Effector CD4-positive, alpha-beta T cell (primary cell): ENCODE results near the gene MTF1.

Experiments
- DNase-seq: peaks from one replicate; pipeline ENCODE4 v3.0.0-alpha.2; 2020

Gene MTF1

DNA sequence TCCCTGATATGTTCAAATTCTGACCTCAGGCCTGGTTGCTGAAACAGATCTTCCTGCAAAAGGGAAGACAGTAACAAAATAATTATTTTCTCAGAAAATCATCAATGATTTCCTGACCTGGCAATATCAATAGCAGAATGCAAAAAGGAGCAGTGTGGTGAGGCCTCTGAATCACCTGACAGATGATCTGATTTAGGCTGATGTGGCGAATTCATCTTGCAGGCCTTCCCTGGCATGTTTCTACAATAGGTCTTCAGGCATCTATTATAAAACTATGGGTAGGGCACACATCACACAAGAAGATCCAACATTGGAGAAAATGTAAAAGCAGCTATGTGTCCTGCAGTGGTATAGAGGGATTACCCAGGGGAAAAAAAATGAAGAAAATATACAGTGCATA is 7.1 kb upstream of the MTF1 start:
- DNase-seq: no peak

DNA sequence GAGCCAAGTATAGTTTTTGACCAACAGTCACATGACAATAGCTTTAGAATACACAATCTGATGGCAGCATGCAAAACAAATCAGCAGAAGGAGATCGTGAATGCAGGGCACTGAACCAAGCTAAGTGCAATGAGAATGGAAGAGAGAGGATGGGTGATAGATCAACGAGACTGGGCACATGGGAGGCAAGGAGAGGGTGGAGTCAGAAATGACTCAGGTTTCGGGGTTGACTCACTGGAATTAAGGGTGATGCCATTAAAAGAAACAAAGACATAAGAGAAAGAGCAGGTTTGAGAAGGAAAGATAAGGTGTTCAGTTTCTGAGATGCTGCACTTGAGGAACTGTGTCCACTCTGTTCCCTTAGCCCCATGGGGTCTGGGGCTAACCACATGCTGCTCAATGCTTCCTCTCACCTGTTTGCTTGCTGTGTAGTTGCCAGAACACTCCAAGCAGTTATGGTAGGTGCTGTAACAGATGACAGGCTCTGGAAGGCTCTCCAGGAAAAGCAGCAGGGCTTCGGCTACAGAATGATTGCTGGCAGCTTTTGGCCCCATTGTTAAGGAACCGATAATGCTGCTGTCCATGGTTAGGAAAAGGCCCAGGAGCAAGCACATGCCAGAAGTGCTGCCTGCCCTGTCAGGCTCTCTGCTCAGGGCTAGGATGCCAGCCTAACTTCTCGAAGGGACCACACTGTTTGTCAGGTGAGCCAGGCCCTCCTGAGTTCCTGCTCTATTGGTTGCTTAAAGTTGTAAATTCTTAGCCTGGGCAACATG is 6.1 kb upstream of the MTF1 start:
- no peak for DNase-seq

DNA sequence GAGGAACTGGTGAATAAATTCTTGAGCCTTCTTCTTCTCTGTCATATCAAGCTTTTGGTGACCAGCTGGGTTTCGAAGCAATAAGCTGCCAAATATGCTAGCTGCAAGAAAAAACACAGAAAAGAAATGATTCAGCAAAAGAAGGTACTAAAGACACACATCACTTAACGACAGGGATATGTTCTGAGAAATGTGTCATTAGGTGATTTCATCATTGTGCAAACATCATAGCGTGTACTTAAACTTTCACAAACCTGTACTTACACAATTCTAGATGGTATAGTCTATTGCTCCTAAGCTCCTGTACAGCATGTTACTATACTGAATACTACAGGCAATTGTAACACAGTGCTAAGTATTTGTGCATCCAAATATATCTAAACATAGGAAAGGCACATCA is 2.9 kb upstream of the MTF1 start:
- no peak for DNase-seq

DNA sequence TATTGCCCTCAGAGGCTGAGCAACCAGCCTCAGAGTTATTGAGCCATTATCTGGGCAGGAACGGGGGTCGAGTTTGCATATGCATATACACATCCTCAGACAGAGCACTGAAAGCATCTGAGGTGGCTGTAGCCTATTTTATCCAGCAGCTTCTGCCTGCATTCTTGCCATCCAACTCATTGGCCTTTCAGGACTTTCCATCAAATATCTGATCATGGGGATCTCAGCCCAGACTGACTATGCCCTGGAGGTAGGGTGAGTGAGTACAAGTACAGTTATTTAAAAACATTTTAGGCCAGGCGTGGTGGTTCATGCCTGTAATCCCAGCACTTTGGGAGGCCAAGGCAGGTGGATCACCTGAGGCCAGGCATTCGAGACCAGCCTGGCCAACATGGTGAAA is 1.8 kb upstream of the MTF1 start:
- no peak for DNase-seq

DNA sequence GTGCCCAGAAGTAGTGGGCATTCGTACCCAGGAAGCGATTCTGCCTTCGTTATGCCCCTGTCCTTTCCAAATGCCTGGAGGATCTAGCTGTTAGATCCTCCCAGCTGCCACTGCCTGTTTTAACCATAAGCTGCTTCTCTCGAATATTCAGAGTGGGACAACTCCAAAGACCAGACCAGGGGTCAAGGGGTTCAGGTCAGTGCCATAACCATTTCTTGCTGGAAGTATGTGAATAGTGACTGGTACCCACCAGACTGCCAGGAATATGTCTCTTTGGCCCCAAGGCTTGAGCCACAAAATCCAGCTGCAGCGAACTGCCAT is 914 bp upstream of the MTF1 start:
- DNase-seq: no peak

DNA sequence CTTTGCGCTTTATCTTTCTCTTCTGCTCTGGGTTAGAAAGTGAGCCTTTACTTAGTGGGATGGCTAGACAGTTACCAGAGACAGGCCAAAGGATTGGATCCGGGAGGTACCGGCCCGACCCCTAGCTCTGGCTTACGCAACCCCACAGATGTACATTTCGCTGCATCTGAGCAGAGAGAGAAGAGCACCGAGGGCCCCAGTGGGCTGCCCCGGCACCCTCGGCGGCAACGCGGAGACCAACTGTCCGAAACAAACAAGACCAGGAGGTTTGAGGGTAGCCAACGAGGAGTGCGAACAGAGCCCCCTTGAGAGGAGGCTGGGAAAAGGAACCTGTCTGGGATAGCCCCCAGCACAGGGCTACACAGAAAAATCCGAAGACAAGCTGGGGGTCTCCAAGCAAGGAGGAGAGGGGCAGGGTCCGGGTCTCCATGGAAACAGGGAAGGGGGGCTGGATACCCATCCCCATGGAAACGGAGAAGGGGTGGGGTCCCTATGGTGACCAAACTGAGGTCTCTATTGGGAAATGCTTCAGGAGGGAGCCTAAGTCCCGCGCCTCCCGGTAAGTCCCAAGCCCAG is 373 bp downstream of the MTF1 start:
- DNase-seq: no peak

DNA sequence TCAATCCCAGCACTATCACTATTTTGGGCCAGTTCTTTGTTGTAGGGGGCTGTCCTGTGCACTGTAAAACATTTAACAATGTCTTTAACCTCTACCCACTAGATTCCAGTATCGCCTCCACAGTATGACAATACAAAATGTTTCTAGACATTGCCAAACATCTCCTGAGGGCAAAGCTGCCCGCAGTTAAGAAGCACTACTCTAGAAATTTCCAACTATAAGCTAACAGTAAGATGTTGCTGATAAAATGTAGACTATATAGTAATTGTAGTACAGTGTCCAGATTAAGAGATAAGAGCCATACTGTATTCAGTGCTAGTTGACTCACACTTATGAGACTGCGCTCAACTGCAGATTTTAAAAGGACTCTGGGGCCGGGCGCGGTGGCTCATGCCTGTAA is 5.0 kb downstream of the MTF1 start:
- no peak for DNase-seq

GRCh38 chr1:37853157-37853556 is 6.2 kb downstream of the MTF1 start:
- DNase-seq: no peak

- no peak for DNase-seq
These were observed 7.6 kb downstream of the MTF1 start for GRCh38 chr1:37851782-37852210.

- no peak for DNase-seq
These were observed 8.1 kb downstream of the MTF1 start for GRCh38 chr1:37851262-37851661.

GRCh38 chr1:37850352-37850955 is 8.9 kb downstream of the MTF1 start:
- no peak for DNase-seq

DNA sequence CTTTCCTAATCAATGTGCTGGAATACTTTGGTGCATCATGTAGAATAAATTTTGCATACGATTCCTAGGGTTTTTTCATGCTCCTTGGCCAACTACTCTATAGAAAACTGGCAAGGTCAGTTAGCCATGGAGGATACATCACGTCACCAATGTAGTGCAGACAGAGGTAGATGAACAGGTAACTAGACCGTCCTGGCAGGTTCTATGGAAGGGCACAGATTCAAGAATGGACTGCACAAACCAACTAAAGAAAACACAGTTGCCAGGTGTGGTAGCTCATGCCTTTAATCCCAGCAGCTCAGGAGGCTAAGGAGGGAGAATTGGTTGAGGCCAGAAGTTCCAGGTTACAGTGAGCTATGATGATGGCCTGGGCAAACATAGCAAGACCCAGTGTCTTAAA is 9.9 kb downstream of the MTF1 start:
- no peak for DNase-seq

GRCh38 chr1:37846647-37847339 is 12.6 kb downstream of the MTF1 start:
- DNase-seq: no peak

DNA sequence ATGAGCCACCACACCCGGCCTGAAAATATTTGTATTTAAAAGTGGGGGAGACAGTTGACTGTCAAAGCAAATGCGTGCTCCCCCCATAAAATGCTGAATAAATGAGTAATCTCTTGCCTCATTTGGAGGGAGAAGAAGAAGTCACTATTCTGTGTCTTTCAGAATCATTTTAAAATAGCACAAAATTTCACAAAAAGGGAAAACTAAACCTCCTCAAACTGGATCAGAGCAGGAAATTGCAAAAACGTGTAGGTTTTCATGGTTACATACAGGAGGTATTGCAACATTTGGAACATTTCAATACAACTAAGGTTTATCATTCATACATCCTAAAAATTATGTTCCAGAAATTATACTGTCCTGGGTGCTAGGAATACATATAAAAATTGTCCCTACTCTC is 13.6 kb downstream of the MTF1 start:
- no peak for DNase-seq

- no peak for DNase-seq
These were observed 14.2 kb downstream of the MTF1 start for GRCh38 chr1:37845049-37845646.

- DNase-seq: no peak
These were observed 14.9 kb downstream of the MTF1 start for GRCh38 chr1:37844536-37844935.

DNA sequence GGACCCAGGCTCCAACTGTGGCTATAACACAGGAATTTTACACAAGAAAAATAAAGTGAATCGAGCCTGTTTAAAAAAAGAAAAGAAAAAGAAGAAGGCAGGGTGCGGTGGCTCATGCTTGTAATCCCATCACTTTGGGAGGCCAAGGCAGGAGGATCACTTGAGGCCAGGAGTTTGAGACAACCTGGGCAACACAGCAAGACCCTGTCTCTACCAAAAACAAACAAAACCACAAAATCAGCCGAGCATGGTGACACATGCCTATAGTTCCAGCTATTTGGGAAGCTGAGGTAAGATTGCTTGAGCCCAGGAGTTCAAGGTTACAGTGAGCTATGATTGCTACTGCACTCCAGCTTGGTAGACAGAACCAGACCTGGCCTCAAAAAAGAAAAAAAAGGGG is 17.7 kb downstream of the MTF1 start:
- no peak for DNase-seq

- no peak for DNase-seq
These were observed 18.7 kb downstream of the MTF1 start for GRCh38 chr1:37840711-37841110.

- DNase-seq: no peak
These were observed 19.7 kb downstream of the MTF1 start for GRCh38 chr1:37839676-37840075.

- no peak for DNase-seq
These were observed 22.6 kb downstream of the MTF1 start for GRCh38 chr1:37836788-37837187.

- DNase-seq: no peak
These were observed 27.6 kb downstream of the MTF1 start for GRCh38 chr1:37831809-37832208.

DNA sequence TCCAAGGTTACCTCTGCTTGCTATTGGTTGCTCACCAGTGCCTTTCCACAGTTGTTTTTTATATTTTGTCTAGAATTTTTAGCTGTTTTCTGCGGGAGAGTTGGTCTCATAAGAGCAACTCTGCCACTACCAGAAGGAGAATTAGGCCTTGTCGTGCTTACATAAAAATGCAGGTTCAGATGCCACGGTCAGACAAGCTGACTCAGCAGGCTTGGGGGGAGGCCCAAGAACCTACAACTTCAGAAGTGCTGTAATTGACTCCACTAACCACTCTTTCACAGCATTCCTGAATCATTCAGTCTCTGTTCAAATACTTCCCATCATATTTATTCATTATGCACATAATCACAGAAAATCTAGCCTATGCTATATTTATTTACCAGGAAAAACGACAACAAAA is 28.3 kb downstream of the MTF1 start:
- DNase-seq: no peak

- no peak for DNase-seq
These were observed 30.9 kb downstream of the MTF1 start for GRCh38 chr1:37828410-37829074.
